ENCODE results near the gene TNIP1. TPM values are rescaled to one million over a fixed set of nuclear protein-coding genes. Genes with fewer than 3 reads are reported as not detected.
A peak's percentile ranks its signal among the peaks of the same experiment; 100 is the strongest.

TNIP1 gene
- total RNA-seq, 1 experiment from 2014 or later: 122 TPM

- ChIA-PET POLR2A (ENCODE audit: unreplicated experiment) (no interaction called here), CTCF (interaction anchor here (1.5 kb wide), 1 partner anchor 29 kb away, joined by 9 read pairs; no protein-coding TSS in a partner anchor)
- H4K20me1 ChIP-seq (ENCODE audit: insufficient read depth): no peaks in the 10 kb centered on the region
- H2AFZ ChIP-seq: no peak overlapping the region
- H3F3A ChIP-seq (ENCODE audit: insufficient read depth, low read depth): peaks cover 15% of the 10 kb centered on the region
- H3K27me3 ChIP-seq (ENCODE audit: insufficient read depth, low read depth): no peaks in the 10 kb centered on the region
- no peaks in the 10 kb centered on the region for H3K36me3 ChIP-seq (ENCODE audit: low read depth)
- no peak overlapping the region for H3K4me3 ChIP-seq
- TSS peak; percentile 17 for BruUV-seq (replicated peaks)
- 0 out of 2 replicates have a peak overlapping the region, but pooled peaks have one; percentile 23 for H3K27ac ChIP-seq
- no peak for DNase-seq
- peaks cover 15% of the 10 kb centered on the region for H3K79me2 ChIP-seq (ENCODE audit: low read depth)
- H3K4me1 ChIP-seq (replicated peaks; ENCODE audit: insufficient read depth): peaks cover 39% of the 10 kb centered on the region
- peak overlapping the region; percentile 22 for H3K4me2 ChIP-seq
- TF ChIP-seq CTCF (conservative IDR thresholded peaks at IDR 0.05): no peak
- TF ChIP-seq EZH2 (IDR thresholded peaks at IDR 0.05; ENCODE audit: low read depth): no peak
- H3K9me3 ChIP-seq (ENCODE audit: insufficient read depth, low read depth): no peaks in the 10 kb centered on the region
- intact Hi-C loops (cut with micrococcal nuclease; ENCODE audit: unreplicated experiment): loop anchor here (10.0 kb wide), 1 partner anchor 452 kb away; no protein-coding TSS in a partner anchor
- no peaks in the 10 kb centered on the region for H3K9me2 ChIP-seq (ENCODE audit: insufficient read depth)
These were observed 5.5 kb upstream of the TNIP1 start for GRCh38 chr5:151086192-151086869.

- H3K27ac ChIP-seq: 0 out of 2 replicates have a peak overlapping the region, but pooled peaks have one; percentile 23
- H3K9me3 ChIP-seq (ENCODE audit: insufficient read depth, low read depth): no peaks in the 10 kb centered on the region
- no peaks in the 10 kb centered on the region for H3K9me2 ChIP-seq (ENCODE audit: insufficient read depth)
- peaks cover 15% of the 10 kb centered on the region for H3F3A ChIP-seq (ENCODE audit: insufficient read depth, low read depth)
- no TSS peak for BruUV-seq (replicated peaks)
- DNase-seq: no peak
- no peaks in the 10 kb centered on the region for H4K20me1 ChIP-seq (ENCODE audit: insufficient read depth)
- peaks cover 39% of the 10 kb centered on the region for H3K4me1 ChIP-seq (replicated peaks; ENCODE audit: insufficient read depth)
- H3K27me3 ChIP-seq (ENCODE audit: insufficient read depth, low read depth): no peaks in the 10 kb centered on the region
- intact Hi-C loops (cut with micrococcal nuclease; ENCODE audit: unreplicated experiment): loop anchor here (10.0 kb wide), 1 partner anchor 451 kb away; no protein-coding TSS in a partner anchor
- H2AFZ ChIP-seq: no peak overlapping the region
- peak overlapping the region; percentile 17; the same call in 1 of the 2 replicates for H3K4me2 ChIP-seq
- no peaks in the 10 kb centered on the region for H3K36me3 ChIP-seq (ENCODE audit: low read depth)
- CTCF ChIA-PET: no interaction called here
- peaks cover 19% of the 10 kb centered on the region for H3K79me2 ChIP-seq (ENCODE audit: low read depth)
- TF ChIP-seq EZH2 (IDR thresholded peaks at IDR 0.05; ENCODE audit: low read depth) (no peak), CTCF (conservative IDR thresholded peaks at IDR 0.05) (no peak)
- H3K4me3 ChIP-seq: no peak overlapping the region
- POLR2A ChIA-PET (ENCODE audit: unreplicated experiment): no interaction called here
These were observed 4.7 kb upstream of the TNIP1 start for GRCh38 chr5:151085517-151086041.

GRCh38 chr5:151084363-151084762 lies 3.5 kb upstream of the TNIP1 start:
- no peak overlapping the region for H3K4me3 ChIP-seq
- POLR2A ChIA-PET (ENCODE audit: unreplicated experiment): no interaction called here
- no peaks in the 10 kb centered on the region for H3K27me3 ChIP-seq (ENCODE audit: insufficient read depth, low read depth)
- intact Hi-C loops (cut with micrococcal nuclease; ENCODE audit: unreplicated experiment): loop anchor here (10.0 kb wide), 1 partner anchor 450 kb away; no protein-coding TSS in a partner anchor
- no peak for DNase-seq
- CTCF ChIA-PET: interaction anchor here (0.6 to 0.7 kb wide), 2 partner anchors 17 to 82 kb away, joined by 5 to 6 read pairs; no protein-coding TSS in a partner anchor
- no peaks in the 10 kb centered on the region for H3K9me3 ChIP-seq (ENCODE audit: insufficient read depth, low read depth)
- H3K4me1 ChIP-seq (replicated peaks; ENCODE audit: insufficient read depth): peaks cover 47% of the 10 kb centered on the region
- H3K4me2 ChIP-seq: no peak overlapping the region
- no peak overlapping the region for H2AFZ ChIP-seq
- BruUV-seq (replicated peaks): no TSS peak
- no peak overlapping the region for H3K27ac ChIP-seq
- H3K79me2 ChIP-seq (ENCODE audit: low read depth): peaks cover 31% of the 10 kb centered on the region
- peaks cover 25% of the 10 kb centered on the region for H3F3A ChIP-seq (ENCODE audit: insufficient read depth, low read depth)
- no peaks in the 10 kb centered on the region for H3K9me2 ChIP-seq (ENCODE audit: insufficient read depth)
- TF ChIP-seq CTCF (conservative IDR thresholded peaks at IDR 0.05): no peak
- no peak for TF ChIP-seq EZH2 (IDR thresholded peaks at IDR 0.05; ENCODE audit: low read depth)
- H4K20me1 ChIP-seq (ENCODE audit: insufficient read depth): no peaks in the 10 kb centered on the region
- H3K36me3 ChIP-seq (ENCODE audit: low read depth): no peaks in the 10 kb centered on the region
